HG02571 (cell line): ENCODE data around the gene ADAM12.

Source experiments
- ATAC-seq: cut with Tn5 transposase; IDR thresholded peaks from one replicate; pipeline ENCODE4 v1.9.1; 2021; ENCODE audit warnings: mild to moderate bottlenecking, moderate library complexity; ENCODE audit not compliant: unreplicated experiment

The ADAM12 gene

GRCh38 chr10:126321440-126321839 is 66.8 kb downstream of the ADAM12 start:
- no peak for ATAC-seq

- ATAC-seq: no peak
These were observed 70.5 kb downstream of the ADAM12 start for GRCh38 chr10:126317751-126318150.

GRCh38 chr10:126315494-126316177 is 72.6 kb downstream of the ADAM12 start:
- no peak for ATAC-seq

- no peak for ATAC-seq
These were observed 73.3 kb downstream of the ADAM12 start for GRCh38 chr10:126314863-126315493.

- ATAC-seq: no peak
These were observed 76.1 kb downstream of the ADAM12 start for GRCh38 chr10:126312167-126312566.

- no peak for ATAC-seq
These were observed 78.9 kb downstream of the ADAM12 start for GRCh38 chr10:126309228-126309883.

GRCh38 chr10:126302826-126303665 is 85.2 kb downstream of the ADAM12 start:
- no peak for ATAC-seq

GRCh38 chr10:126302476-126302756 is 85.9 kb downstream of the ADAM12 start:
- no peak for ATAC-seq

- ATAC-seq: no peak
These were observed 86.4 kb downstream of the ADAM12 start for GRCh38 chr10:126301701-126302475.

- no peak for ATAC-seq
These were observed 93.8 kb downstream of the ADAM12 start for GRCh38 chr10:126294451-126294850.

- no peak for ATAC-seq
These were observed 98.0 kb downstream of the ADAM12 start for GRCh38 chr10:126290232-126290631.

- no peak for ATAC-seq
These were observed 99.5 kb downstream of the ADAM12 start for GRCh38 chr10:126288547-126289493.

- ATAC-seq: no peak
These were observed 102.0 kb downstream of the ADAM12 start for GRCh38 chr10:126286256-126286780.

GRCh38 chr10:126283307-126283706 is 105.0 kb downstream of the ADAM12 start:
- ATAC-seq: no peak

GRCh38 chr10:126278851-126279250 is 109.4 kb downstream of the ADAM12 start:
- no peak for ATAC-seq

- ATAC-seq: no peak
These were observed 111.1 kb downstream of the ADAM12 start for GRCh38 chr10:126277181-126277580.

- ATAC-seq: no peak
These were observed 115.8 kb downstream of the ADAM12 start for GRCh38 chr10:126272526-126272925.

- no peak for ATAC-seq
These were observed 118.2 kb downstream of the ADAM12 start for GRCh38 chr10:126270111-126270510.
